IMR-90 (cell line): ENCODE results near the gene HAND2. TPM values are rescaled to one million over a fixed set of nuclear protein-coding genes. Genes with fewer than 3 reads are reported as not detected.

Experiments
- ATAC-seq: fragments of 200-7000 bp; cut with Tn5 transposase; 2 replicates; pipeline ENCODE4 v1.9.1; 2020; ENCODE audit warnings: low read depth, mild to moderate bottlenecking, moderate library complexity
- BruUV-seq: library from RNA; stranded (reverse); fragments of 400-500 nt; replicated peaks from 2 replicates; lab custom pipeline; 2021; lab: Mats Ljungman, UMichigan
- CTCF ChIA-PET: fragments of 300-600 bp; formaldehyde crosslinking; extraction: SDS; loops from one replicate; lab custom pipeline; 2021; ENCODE audit warnings: antibody characterized with exemption; lab: Yijun Ruan, JAX
- POLR2A ChIA-PET: fragments of 300-600 bp; sonication (Branson Sonifier 250); formaldehyde crosslinking; loops from one replicate; lab custom pipeline; 2022; ENCODE audit warnings: antibody characterized with exemption; ENCODE audit not compliant: unreplicated experiment; lab: Charles Lee
- DNase-seq: peaks from one replicate; pipeline ENCODE4 v3.0.0; 2013
- H2AFZ ChIP-seq: replicated peaks from 2 replicates; pipeline ENCODE3; 2013; ENCODE audit warnings: low read length, mild to moderate bottlenecking; ENCODE audit not compliant: poor library complexity
- H2AK5ac ChIP-seq: 2 replicates; pipeline ENCODE4 v1.6.1; 2013; ENCODE audit warnings: low read depth, low read length, inconsistent platforms
- H2AK9ac ChIP-seq: replicated peaks from 2 replicates; pipeline ENCODE3; 2013; ENCODE audit warnings: mild to moderate bottlenecking, low read depth, low read length, moderate library complexity; ENCODE audit not compliant: poor library complexity
- H2BK120ac ChIP-seq: 2 replicates; pipeline ENCODE4 v1.6.1; 2013; ENCODE audit warnings: low read depth, low read length, inconsistent platforms
- H2BK15ac ChIP-seq: 3 replicates; pipeline ENCODE4 v1.6.1; 2013; ENCODE audit warnings: low read depth, low read length, inconsistent platforms
- H2BK20ac ChIP-seq: 2 replicates; pipeline ENCODE4 v1.6.1; 2013; ENCODE audit warnings: low read depth, mild to moderate bottlenecking, inconsistent platforms, low read length, moderate library complexity
- H2BK5ac ChIP-seq: 2 replicates; pipeline ENCODE4 v1.6.1; 2013; ENCODE audit warnings: mild to moderate bottlenecking, low read depth, low read length, inconsistent platforms; ENCODE audit not compliant: poor library complexity, severe bottlenecking
- H3K14ac ChIP-seq: replicated peaks from 2 replicates; pipeline ENCODE4 v1.6.1; 2013; ENCODE audit warnings: low read depth, low read length, inconsistent platforms
- H3K18ac ChIP-seq: 2 replicates; pipeline ENCODE4 v1.6.1; 2013; ENCODE audit warnings: low read depth, low read length, control low read depth
- H3K23ac ChIP-seq: 2 replicates; pipeline ENCODE4 v1.6.1; 2013; ENCODE audit warnings: low read depth, low read length, inconsistent platforms
- H3K27ac ChIP-seq: 2 replicates; pipeline ENCODE4 v1.5.1; 2013; ENCODE audit warnings: mild to moderate bottlenecking, control low read depth, low read length; ENCODE audit not compliant: insufficient read depth
- H3K27me3 ChIP-seq: 2 replicates; pipeline ENCODE4 v1.6.1; 2013; ENCODE audit warnings: low read length; ENCODE audit not compliant: control insufficient read depth, insufficient read depth
- H3K36me3 ChIP-seq: 2 replicates; pipeline ENCODE4 v1.6.1; 2013; ENCODE audit warnings: low read length, mixed read lengths; ENCODE audit not compliant: control insufficient read depth, insufficient read depth
- H3K4ac ChIP-seq: 2 replicates; pipeline ENCODE4 v1.6.1; 2013; ENCODE audit warnings: low read depth, low read length, inconsistent platforms
- H3K4me1 ChIP-seq: 2 replicates; pipeline ENCODE4 v1.6.1; 2013; ENCODE audit warnings: low read length, mixed read lengths; ENCODE audit not compliant: control insufficient read depth, insufficient read depth
- H3K4me2 ChIP-seq: 2 replicates; pipeline ENCODE4 v1.6.1; 2013; ENCODE audit warnings: low read depth, mild to moderate bottlenecking, control low read depth, low read length, moderate library complexity
- H3K4me3 ChIP-seq: 2 replicates; pipeline ENCODE4 v1.5.1; 2013; ENCODE audit warnings: low read depth, mild to moderate bottlenecking, control low read depth, low read length, moderate library complexity; ENCODE audit not compliant: insufficient read depth
- H3K56ac ChIP-seq: 2 replicates; pipeline ENCODE4 v1.6.1; 2013; ENCODE audit warnings: low read length, inconsistent platforms; ENCODE audit not compliant: insufficient read depth; ENCODE audit errors: extremely low read depth
- H3K79me1 ChIP-seq, 2 experiments: 2 replicates each; pipeline ENCODE4 v1.6.1; 2013; ENCODE audit warnings: low read length in 2 of 2, inconsistent platforms in 1 of 2, low read depth in 1 of 2
- H3K9ac ChIP-seq: 2 replicates; pipeline ENCODE4 v1.6.1; 2013; ENCODE audit warnings: low read depth, low read length, control low read depth
- H3K9me1 ChIP-seq: 2 replicates; pipeline ENCODE4 v1.6.1; 2013; ENCODE audit warnings: low read length, inconsistent platforms; ENCODE audit not compliant: insufficient read depth
- H3K9me3 ChIP-seq: 2 replicates; pipeline ENCODE4 v1.6.1; 2013; ENCODE audit warnings: low read length; ENCODE audit not compliant: control insufficient read depth, insufficient read depth
- H4K20me1 ChIP-seq: 2 replicates; pipeline ENCODE4 v1.6.1; 2013; ENCODE audit warnings: low read length, inconsistent platforms; ENCODE audit not compliant: insufficient read depth
- H4K5ac ChIP-seq: 2 replicates; pipeline ENCODE4 v1.6.1; 2013; ENCODE audit warnings: mild to moderate bottlenecking, low read depth, low read length, control low read depth
- H4K8ac ChIP-seq, 2 experiments: 2 replicates each; pipeline ENCODE4 v1.6.1; 2013; ENCODE audit warnings: low read depth in 2 of 2, low read length in 2 of 2, control low read depth in 1 of 2, inconsistent platforms in 1 of 2
- H4K91ac ChIP-seq: 2 replicates; pipeline ENCODE4 v1.6.1; 2013; ENCODE audit warnings: low read depth, low read length, inconsistent platforms; ENCODE audit not compliant: insufficient read depth
- BHLHE40 ChIP-seq: fragments of 150-350 bp; IDR thresholded peaks from 2 replicates; pipeline ENCODE4 v1.6.1; 2016; ENCODE audit warnings: mild to moderate bottlenecking, low read depth, low read length
- CEBPB ChIP-seq: IDR thresholded peaks from 2 replicates; pipeline ENCODE4 v1.6.1; 2012; ENCODE audit warnings: low read depth, low read length, improper control_type of control experiment
- CHD1 ChIP-seq: IDR thresholded peaks from 2 replicates; pipeline ENCODE4 v1.6.1; 2012; ENCODE audit warnings: low read depth, low read length, improper control_type of control experiment
- CTCF ChIP-seq: conservative IDR thresholded peaks from 2 replicates; pipeline ENCODE4 v1.5.1; 2012; ENCODE audit warnings: mild to moderate bottlenecking, low read depth, low read length, improper control_type of control experiment
- ELK1 ChIP-seq: fragments of 150-350 bp; IDR thresholded peaks from 2 replicates; pipeline ENCODE4 v1.6.1; 2016; ENCODE audit warnings: low read depth, mild to moderate bottlenecking, low read length, moderate library complexity, borderline replicate concordance
- MAFK ChIP-seq: IDR thresholded peaks from 2 replicates; pipeline ENCODE4 v1.6.1; 2012; ENCODE audit warnings: low read depth, low read length, improper control_type of control experiment
- MAZ ChIP-seq: IDR thresholded peaks from 2 replicates; pipeline ENCODE4 v1.6.1; 2012; ENCODE audit warnings: low read depth, mild to moderate bottlenecking, low read length, improper control_type of control experiment, moderate library complexity, borderline replicate concordance
- MXI1 ChIP-seq: IDR thresholded peaks from 2 replicates; pipeline ENCODE4 v1.6.1; 2012; ENCODE audit warnings: low read depth, mild to moderate bottlenecking, low read length, moderate library complexity, borderline replicate concordance
- NFE2L2 ChIP-seq: fragments of 150-350 bp; IDR thresholded peaks from 2 replicates; pipeline ENCODE4 v1.6.1; 2016; ENCODE audit warnings: low read depth, mild to moderate bottlenecking, low read length
- RAD21 ChIP-seq: IDR thresholded peaks from 2 replicates; pipeline ENCODE4 v1.6.1; 2012; ENCODE audit warnings: low read length, improper control_type of control experiment
- RCOR1 ChIP-seq: IDR thresholded peaks from 2 replicates; pipeline ENCODE4 v1.6.1; 2012; ENCODE audit warnings: mild to moderate bottlenecking, low read length, improper control_type of control experiment; ENCODE audit not compliant: insufficient replicate concordance
- RFX5 ChIP-seq: IDR thresholded peaks from 2 replicates; pipeline ENCODE4 v1.8.0; 2012; ENCODE audit warnings: low read depth, mild to moderate bottlenecking, low read length, moderate library complexity
- SMC3 ChIP-seq: fragments of 150-350 bp; IDR thresholded peaks from 2 replicates; pipeline ENCODE4 v1.6.1; 2016; ENCODE audit warnings: low read depth, mild to moderate bottlenecking, antibody characterized with exemption, low read length, moderate library complexity
- WGBS, 2 experiments: methylation state at CpG; one replicate each; pipeline versions ENCODE4 v1.1.5 to v1.1.7; 2013; ENCODE audit warnings: missing lambda C conversion rate in 2 of 2; ENCODE audit not compliant: insufficient read length in 1 of 2; ENCODE audit errors: extremely low coverage in 2 of 2; 5-methylcytosine and 5-hydroxymethylcytosine counted together
- dilution Hi-C: fragments of 300-500 bp; cut with HindIII; formaldehyde crosslinking; loops from one replicate; pipeline ENCODE4 v1.14.3; 2018; ENCODE audit warnings: low sequenced_read_pairs; ENCODE audit not compliant: unreplicated experiment
- in situ Hi-C: fragments of 300-500 bp; cut with MboI; formaldehyde crosslinking; loops from 3 replicates; pipeline ENCODE4 v1.14.3; 2019; ENCODE audit warnings: low sequenced_read_pairs, inconsistent platforms, mixed read lengths
- intact Hi-C: fragments of 100-400 bp; cut with micrococcal nuclease; formaldehyde crosslinking; loops from 2 replicates; pipeline ENCODE4 v1.10.0; 2022
- polyA plus RNA-seq, 3 experiments: library from polyadenylated mRNA; depleted of rRNA; stranded (reverse); fragments of >200 nt; gene quantifications; 2 replicates each; pipeline ENCODE4 v1.2.3, GENCODE V29; 2012; ENCODE audit warnings: low replicate concordance in 1 of 3
- total RNA-seq: library from RNA; depleted of rRNA; stranded (reverse); fragments of >200 nt; gene quantifications from 2 replicates; pipeline ENCODE4 v1.2.3, GENCODE V29; 2012
- TF ChIP-seq, protein P1 (sequence below): fragments of 150-350 bp; IDR thresholded peaks from 2 replicates; pipeline ENCODE4 v1.6.1; 2017; ENCODE audit warnings: mild to moderate bottlenecking, antibody characterized with exemption, low read length, low read depth

The HAND2 gene
- total and polyA plus RNA-seq, 2 of the 4 experiments (the other 2 are of a cell fraction) = 0.36 to 0.97 TPM

GRCh38 chr4:173521467-173522159, 8.4 kb downstream of the HAND2 start:
- Histone ChIP-seq H3K14ac (no peak overlapping the region), H3K18ac (no peak overlapping the region), H3K9ac (no peak overlapping the region), H3K4me3 (no peak overlapping the region), H3K9me1 (no peaks in the 10 kb centered on the region), H2AK9ac (no peak overlapping the region), H3K27me3 (peaks cover 77% of the 10 kb centered on the region), H3K9me3 (peaks cover 20% of the 10 kb centered on the region; the same call in 1 of the 2 replicates), H2BK15ac (no peak overlapping the region), H4K8ac (no peak overlapping the region), H4K91ac (no peak overlapping the region), H3K4me1 (no peaks in the 10 kb centered on the region), H4K20me1 (no peaks in the 10 kb centered on the region), H2AK5ac (no peak overlapping the region), H2AFZ (peak overlapping the region; percentile 90), H2BK5ac (no peak overlapping the region), H3K79me1 (no peaks in the 10 kb centered on the region), H3K36me3 (no peaks in the 10 kb centered on the region), H3K4ac (no peak overlapping the region), H4K5ac (no peak overlapping the region), H3K27ac (0 out of 2 replicates have a peak overlapping the region, but pooled peaks have one; percentile 8), H3K4me2 (peak overlapping the region; percentile 61), H3K23ac (no peak overlapping the region), H2BK120ac (no peak overlapping the region), H2BK20ac (no peak overlapping the region), H3K56ac (no peak overlapping the region)
- ChIA-PET POLR2A (no interaction called here), CTCF (interaction anchor here (1.0 kb wide), 2 partner anchors 14 to 468 kb away, joined by 3 to 6 read pairs; no protein-coding TSS in a partner anchor)
- in situ Hi-C loops (loop anchor here (25.0 kb wide), 1 partner anchor 791 kb away; no protein-coding TSS in a partner anchor), intact Hi-C loops (loop anchor here (5.0 kb wide), 2 partner anchors 471 to 796 kb away; no protein-coding TSS in a partner anchor), dilution Hi-C loops (no loop called here)
- BruUV-seq = no TSS peak
- 41% methylated on average over 7 of the region's 27 CpGs; no CpG with 5 or more reads in 1 of the 2 experiments for WGBS, 2 experiments
- DNase-seq (no peak), ATAC-seq (peak; percentile 30)
- TF ChIP-seq MXI1 (no peak), ELK1 (no peak), SMC3 (no peak), RCOR1 (no peak), NFE2L2 (no peak), RFX5 (no peak), CEBPB (no peak), CTCF (no peak), BHLHE40 (no peak), CHD1 (no peak), RAD21 (no peak), MAZ (no peak), MAFK (no peak)
- TF ChIP-seq, protein P1, sequence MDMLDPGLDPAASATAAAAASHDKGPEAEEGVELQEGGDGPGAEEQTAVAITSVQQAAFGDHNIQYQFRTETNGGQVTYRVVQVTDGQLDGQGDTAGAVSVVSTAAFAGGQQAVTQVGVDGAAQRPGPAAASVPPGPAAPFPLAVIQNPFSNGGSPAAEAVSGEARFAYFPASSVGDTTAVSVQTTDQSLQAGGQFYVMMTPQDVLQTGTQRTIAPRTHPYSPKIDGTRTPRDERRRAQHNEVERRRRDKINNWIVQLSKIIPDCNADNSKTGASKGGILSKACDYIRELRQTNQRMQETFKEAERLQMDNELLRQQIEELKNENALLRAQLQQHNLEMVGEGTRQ = no peak
